ENCODE measurements around the gene GUCY1A1. TPM values are rescaled to one million over a fixed set of nuclear protein-coding genes. Genes with fewer than 3 reads are reported as not detected.

GUCY1A1 gene
- total RNA-seq, 1 experiment from 2014 or later, result 0.17 TPM

DNA sequence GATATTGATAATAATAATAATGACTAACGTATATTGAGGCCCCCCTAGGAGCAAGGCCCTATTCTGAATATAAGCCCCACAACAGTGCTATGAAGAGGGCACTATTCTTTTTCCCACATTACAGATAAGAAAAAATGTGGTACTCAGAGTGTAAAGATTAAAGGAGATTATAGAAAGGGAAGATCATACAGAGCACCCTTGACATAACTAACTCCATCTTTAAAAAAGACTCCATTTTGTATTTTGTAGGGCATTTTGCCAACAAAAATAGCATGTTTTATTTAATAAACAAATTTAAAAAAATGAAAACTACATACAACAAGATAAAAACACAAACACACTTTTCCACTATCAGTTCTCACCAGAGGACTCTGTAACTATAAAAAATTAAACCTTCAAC lies 42.1 kb downstream of the GUCY1A1 start:
- POLR2A ChIA-PET (ENCODE audit: unreplicated experiment), result no interaction called here
- H3K4me1 ChIP-seq (replicated peaks; ENCODE audit: insufficient read depth), result peaks cover 6% of the 10 kb centered on the region
- no peaks in the 10 kb centered on the region for H3K9me3 ChIP-seq (ENCODE audit: insufficient read depth, low read depth)

DNA sequence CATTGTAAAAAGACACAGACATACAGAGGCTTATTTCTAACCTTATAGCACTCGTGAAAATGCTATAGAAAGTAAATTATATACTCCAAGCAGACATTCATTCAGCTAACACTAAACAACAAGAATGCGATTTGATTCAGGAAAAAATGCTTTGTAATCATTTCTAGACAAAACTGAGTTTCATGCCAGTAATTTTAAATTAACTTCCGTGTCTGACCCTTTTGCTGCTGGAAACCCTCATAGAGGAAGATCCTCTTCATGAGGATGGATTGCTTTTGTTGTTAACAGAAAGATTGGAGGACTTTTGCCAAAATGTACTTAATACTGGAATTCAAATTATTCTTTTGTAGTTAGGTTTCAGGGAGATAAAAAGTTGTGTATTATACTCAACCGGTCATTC lies 43.3 kb downstream of the GUCY1A1 start:
- BruUV-seq (replicated peaks), result no TSS peak
- no peaks in the 10 kb centered on the region for H3K27me3 ChIP-seq (ENCODE audit: insufficient read depth, low read depth)
- no peak overlapping the region for H2AFZ ChIP-seq
- no peak overlapping the region for H3K4me2 ChIP-seq
- H3K9me3 ChIP-seq (ENCODE audit: insufficient read depth, low read depth), result no peaks in the 10 kb centered on the region
- no peaks in the 10 kb centered on the region for H4K20me1 ChIP-seq (ENCODE audit: insufficient read depth)
- no peaks in the 10 kb centered on the region for H3K36me3 ChIP-seq (ENCODE audit: low read depth)
- DNase-seq, result no peak
- ChIA-PET POLR2A (ENCODE audit: unreplicated experiment) (no interaction called here), CTCF (no interaction called here)
- no peaks in the 10 kb centered on the region for H3K9me2 ChIP-seq (ENCODE audit: insufficient read depth)
- intact Hi-C loops (cut with micrococcal nuclease; ENCODE audit: unreplicated experiment), result no loop called here
- H3F3A ChIP-seq (ENCODE audit: insufficient read depth, low read depth), result no peaks in the 10 kb centered on the region
- TF ChIP-seq, protein P1, sequence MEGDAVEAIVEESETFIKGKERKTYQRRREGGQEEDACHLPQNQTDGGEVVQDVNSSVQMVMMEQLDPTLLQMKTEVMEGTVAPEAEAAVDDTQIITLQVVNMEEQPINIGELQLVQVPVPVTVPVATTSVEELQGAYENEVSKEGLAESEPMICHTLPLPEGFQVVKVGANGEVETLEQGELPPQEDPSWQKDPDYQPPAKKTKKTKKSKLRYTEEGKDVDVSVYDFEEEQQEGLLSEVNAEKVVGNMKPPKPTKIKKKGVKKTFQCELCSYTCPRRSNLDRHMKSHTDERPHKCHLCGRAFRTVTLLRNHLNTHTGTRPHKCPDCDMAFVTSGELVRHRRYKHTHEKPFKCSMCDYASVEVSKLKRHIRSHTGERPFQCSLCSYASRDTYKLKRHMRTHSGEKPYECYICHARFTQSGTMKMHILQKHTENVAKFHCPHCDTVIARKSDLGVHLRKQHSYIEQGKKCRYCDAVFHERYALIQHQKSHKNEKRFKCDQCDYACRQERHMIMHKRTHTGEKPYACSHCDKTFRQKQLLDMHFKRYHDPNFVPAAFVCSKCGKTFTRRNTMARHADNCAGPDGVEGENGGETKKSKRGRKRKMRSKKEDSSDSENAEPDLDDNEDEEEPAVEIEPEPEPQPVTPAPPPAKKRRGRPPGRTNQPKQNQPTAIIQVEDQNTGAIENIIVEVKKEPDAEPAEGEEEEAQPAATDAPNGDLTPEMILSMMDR (conservative IDR thresholded peaks at IDR 0.05), result no peak
- no peak for TF ChIP-seq EZH2 (IDR thresholded peaks at IDR 0.05; ENCODE audit: low read depth)
- H3K79me2 ChIP-seq (ENCODE audit: low read depth), result no peaks in the 10 kb centered on the region
- H3K27ac ChIP-seq, result no peak overlapping the region
- H3K4me1 ChIP-seq (replicated peaks; ENCODE audit: insufficient read depth), result peaks cover 6% of the 10 kb centered on the region
- no peak overlapping the region for H3K4me3 ChIP-seq

More for the DNA sequence above, 42.1 kb downstream of the GUCY1A1 start:
- CTCF ChIA-PET, result no interaction called here
- DNase-seq, result no peak
- Histone ChIP-seq H3F3A (ENCODE audit: insufficient read depth, low read depth) (no peaks in the 10 kb centered on the region), H3K27ac (no peak overlapping the region), H3K27me3 (ENCODE audit: insufficient read depth, low read depth) (no peaks in the 10 kb centered on the region), H3K4me2 (no peak overlapping the region), H3K9me2 (ENCODE audit: insufficient read depth) (no peaks in the 10 kb centered on the region), H2AFZ (no peak overlapping the region), H3K4me3 (no peak overlapping the region), H4K20me1 (ENCODE audit: insufficient read depth) (no peaks in the 10 kb centered on the region), H3K79me2 (ENCODE audit: low read depth) (no peaks in the 10 kb centered on the region), H3K36me3 (ENCODE audit: low read depth) (no peaks in the 10 kb centered on the region)
- intact Hi-C loops (cut with micrococcal nuclease; ENCODE audit: unreplicated experiment), result no loop called here
- no peak for TF ChIP-seq EZH2 (IDR thresholded peaks at IDR 0.05; ENCODE audit: low read depth)
- TF ChIP-seq, protein P1 (conservative IDR thresholded peaks at IDR 0.05), result no peak
- BruUV-seq (replicated peaks), result no TSS peak

DNA sequence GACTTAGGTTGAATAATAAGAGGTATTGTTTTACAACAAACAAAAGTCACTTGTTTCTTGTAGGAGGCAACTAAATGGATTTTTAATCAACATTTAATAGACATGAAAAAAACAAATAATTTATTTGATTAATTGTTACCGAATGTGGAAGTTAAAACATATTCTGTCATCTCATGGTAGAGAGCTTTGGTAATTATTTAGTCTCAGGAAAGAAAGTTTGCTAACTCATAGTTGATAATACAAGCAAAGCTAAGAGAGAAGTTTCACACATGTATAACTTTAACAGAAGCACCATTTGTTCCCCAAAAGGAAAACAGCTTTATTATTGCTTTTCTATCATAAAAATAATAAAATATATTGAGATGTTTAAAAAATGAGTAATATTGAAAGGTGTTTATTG lies 44.9 kb downstream of the GUCY1A1 start:
- no TSS peak for BruUV-seq (replicated peaks)
- Histone ChIP-seq H3F3A (ENCODE audit: insufficient read depth, low read depth) (no peaks in the 10 kb centered on the region), H4K20me1 (ENCODE audit: insufficient read depth) (no peaks in the 10 kb centered on the region), H3K9me2 (ENCODE audit: insufficient read depth) (no peaks in the 10 kb centered on the region), H3K79me2 (ENCODE audit: low read depth) (no peaks in the 10 kb centered on the region), H3K4me2 (no peak overlapping the region), H3K27me3 (ENCODE audit: insufficient read depth, low read depth) (no peaks in the 10 kb centered on the region), H3K4me1 (replicated peaks; ENCODE audit: insufficient read depth) (no peaks in the 10 kb centered on the region), H3K4me3 (no peak overlapping the region), H3K27ac (no peak overlapping the region), H3K9me3 (ENCODE audit: insufficient read depth, low read depth) (no peaks in the 10 kb centered on the region), H3K36me3 (ENCODE audit: low read depth) (no peaks in the 10 kb centered on the region), H2AFZ (no peak overlapping the region)
- no peak for TF ChIP-seq EZH2 (IDR thresholded peaks at IDR 0.05; ENCODE audit: low read depth)
- ChIA-PET CTCF (no interaction called here), POLR2A (ENCODE audit: unreplicated experiment) (no interaction called here)
- DNase-seq, result no peak
- intact Hi-C loops (cut with micrococcal nuclease; ENCODE audit: unreplicated experiment), result no loop called here

GRCh38 chr4:155712846-155713245 lies 46.2 kb downstream of the GUCY1A1 start:
- Histone ChIP-seq H3K9me2 (ENCODE audit: insufficient read depth) (no peaks in the 10 kb centered on the region), H3K4me1 (replicated peaks; ENCODE audit: insufficient read depth) (no peaks in the 10 kb centered on the region), H4K20me1 (ENCODE audit: insufficient read depth) (no peaks in the 10 kb centered on the region), H3K27me3 (ENCODE audit: insufficient read depth, low read depth) (no peaks in the 10 kb centered on the region), H3K9me3 (ENCODE audit: insufficient read depth, low read depth) (no peaks in the 10 kb centered on the region), H3F3A (ENCODE audit: insufficient read depth, low read depth) (no peaks in the 10 kb centered on the region), H3K4me2 (no peak overlapping the region), H3K79me2 (ENCODE audit: low read depth) (no peaks in the 10 kb centered on the region), H3K27ac (no peak overlapping the region), H2AFZ (no peak overlapping the region), H3K4me3 (no peak overlapping the region), H3K36me3 (ENCODE audit: low read depth) (no peaks in the 10 kb centered on the region)
- ChIA-PET POLR2A (ENCODE audit: unreplicated experiment) (no interaction called here), CTCF (no interaction called here)
- DNase-seq, result no peak
- BruUV-seq (replicated peaks), result no TSS peak
- intact Hi-C loops (cut with micrococcal nuclease; ENCODE audit: unreplicated experiment), result no loop called here
- TF ChIP-seq, protein P1 (conservative IDR thresholded peaks at IDR 0.05), result no peak
- no peak for TF ChIP-seq EZH2 (IDR thresholded peaks at IDR 0.05; ENCODE audit: low read depth)
